ENCODE data around the gene CCDC85C. TPM values are rescaled to one million over a fixed set of nuclear protein-coding genes. Genes with fewer than 3 reads are reported as not detected.

Gene CCDC85C
- total RNA-seq, 1 donor from 2014 or later: 1.9 TPM

GRCh38 chr14:99539491-99539890, 64.5 kb downstream of the CCDC85C start:
- no peak overlapping the region for H3K4me3 Mint-ChIP-seq
- ATAC-seq (ENCODE audit: low read depth): no peak
- no peaks in the 10 kb centered on the region for H3K9me3 Mint-ChIP-seq
- H3K27me3 Mint-ChIP-seq: peaks cover 13% of the 10 kb centered on the region
- TF ChIP-seq, protein P1, sequence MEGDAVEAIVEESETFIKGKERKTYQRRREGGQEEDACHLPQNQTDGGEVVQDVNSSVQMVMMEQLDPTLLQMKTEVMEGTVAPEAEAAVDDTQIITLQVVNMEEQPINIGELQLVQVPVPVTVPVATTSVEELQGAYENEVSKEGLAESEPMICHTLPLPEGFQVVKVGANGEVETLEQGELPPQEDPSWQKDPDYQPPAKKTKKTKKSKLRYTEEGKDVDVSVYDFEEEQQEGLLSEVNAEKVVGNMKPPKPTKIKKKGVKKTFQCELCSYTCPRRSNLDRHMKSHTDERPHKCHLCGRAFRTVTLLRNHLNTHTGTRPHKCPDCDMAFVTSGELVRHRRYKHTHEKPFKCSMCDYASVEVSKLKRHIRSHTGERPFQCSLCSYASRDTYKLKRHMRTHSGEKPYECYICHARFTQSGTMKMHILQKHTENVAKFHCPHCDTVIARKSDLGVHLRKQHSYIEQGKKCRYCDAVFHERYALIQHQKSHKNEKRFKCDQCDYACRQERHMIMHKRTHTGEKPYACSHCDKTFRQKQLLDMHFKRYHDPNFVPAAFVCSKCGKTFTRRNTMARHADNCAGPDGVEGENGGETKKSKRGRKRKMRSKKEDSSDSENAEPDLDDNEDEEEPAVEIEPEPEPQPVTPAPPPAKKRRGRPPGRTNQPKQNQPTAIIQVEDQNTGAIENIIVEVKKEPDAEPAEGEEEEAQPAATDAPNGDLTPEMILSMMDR (IDR thresholded peaks at IDR 0.05): no peak
- POLR2A ChIA-PET: interaction anchor here (0.6 to 0.7 kb wide), 3 partner anchors 93 to 235 kb away, joined by 3 to 5 read pairs (median 4); no protein-coding TSS in a partner anchor
- DNase-seq: no peak
- H3K27ac Mint-ChIP-seq: no peak overlapping the region
- CTCF ChIA-PET: no interaction called here
- intact Hi-C loops (cut with micrococcal nuclease): no loop called here
- peaks cover 4% of the 10 kb centered on the region for H3K4me1 Mint-ChIP-seq
- H3K36me3 Mint-ChIP-seq (ENCODE audit: low read depth): no peaks in the 10 kb centered on the region

DNA sequence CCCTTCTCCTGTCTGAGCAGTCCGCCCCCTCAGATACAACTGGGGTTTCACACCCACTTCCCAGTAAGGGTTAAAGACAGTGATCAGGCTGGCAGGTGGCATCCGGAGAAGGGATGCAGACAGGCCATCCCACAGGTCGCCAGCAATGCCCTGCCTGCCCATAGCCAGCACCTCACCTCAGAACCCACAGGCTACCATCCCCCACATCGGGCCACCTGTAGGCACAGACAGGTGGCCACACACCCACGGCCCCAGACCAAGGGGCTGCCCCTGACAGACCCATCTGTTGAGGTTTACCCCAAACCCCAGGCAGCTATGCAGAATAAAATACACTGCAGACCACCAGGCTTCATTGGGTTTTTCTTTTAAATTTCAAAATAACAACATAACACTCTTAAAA, 65.3 kb downstream of the CCDC85C start:
- H3K9me3 Mint-ChIP-seq: no peaks in the 10 kb centered on the region
- ATAC-seq (ENCODE audit: low read depth) (no peak), DNase-seq (no peak)
- peaks cover 4% of the 10 kb centered on the region for H3K4me1 Mint-ChIP-seq
- H3K27me3 Mint-ChIP-seq: peaks cover 13% of the 10 kb centered on the region
- intact Hi-C loops (cut with micrococcal nuclease): no loop called here
- TF ChIP-seq, protein P1 (IDR thresholded peaks at IDR 0.05): no peak
- CTCF ChIA-PET: no interaction called here
- POLR2A ChIA-PET: interaction anchor here (0.7 kb wide), 1 partner anchor 100 kb away, joined by 4 read pairs; no protein-coding TSS in a partner anchor
- H3K27ac Mint-ChIP-seq: no peak overlapping the region
- no peaks in the 10 kb centered on the region for H3K36me3 Mint-ChIP-seq (ENCODE audit: low read depth)
- no peak overlapping the region for H3K4me3 Mint-ChIP-seq

DNA sequence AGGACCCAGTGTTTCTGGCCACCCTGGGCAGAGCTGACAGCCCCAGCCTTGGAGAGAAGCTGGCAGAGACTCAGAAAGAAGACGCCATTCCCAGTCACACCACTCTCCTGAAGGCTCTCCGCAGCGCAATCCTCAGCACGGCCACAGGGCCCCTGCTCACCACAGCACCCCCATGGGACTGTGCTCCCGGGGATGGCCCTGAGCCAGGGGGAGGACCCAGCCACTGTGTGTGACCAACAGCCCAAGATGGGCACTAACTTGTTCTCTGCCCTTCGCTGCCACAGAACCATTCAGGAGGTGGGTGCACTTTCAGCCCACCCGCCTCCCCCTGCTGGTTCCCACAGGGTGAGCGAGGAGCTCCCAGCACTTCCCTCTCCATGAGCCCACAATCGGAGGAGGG, 65.7 kb downstream of the CCDC85C start:
- intact Hi-C loops (cut with micrococcal nuclease): no loop called here
- POLR2A ChIA-PET: no interaction called here
- H3K27ac Mint-ChIP-seq: no peak overlapping the region
- no peak for DNase-seq
- CTCF ChIA-PET: no interaction called here
- no peaks in the 10 kb centered on the region for H3K36me3 Mint-ChIP-seq (ENCODE audit: low read depth)
- no peak overlapping the region for H3K4me3 Mint-ChIP-seq
- no peak for ATAC-seq (ENCODE audit: low read depth)
- H3K4me1 Mint-ChIP-seq: peaks cover 4% of the 10 kb centered on the region
- H3K9me3 Mint-ChIP-seq: no peaks in the 10 kb centered on the region
- peaks cover 13% of the 10 kb centered on the region for H3K27me3 Mint-ChIP-seq
- TF ChIP-seq, protein P1 (IDR thresholded peaks at IDR 0.05): no peak

DNA sequence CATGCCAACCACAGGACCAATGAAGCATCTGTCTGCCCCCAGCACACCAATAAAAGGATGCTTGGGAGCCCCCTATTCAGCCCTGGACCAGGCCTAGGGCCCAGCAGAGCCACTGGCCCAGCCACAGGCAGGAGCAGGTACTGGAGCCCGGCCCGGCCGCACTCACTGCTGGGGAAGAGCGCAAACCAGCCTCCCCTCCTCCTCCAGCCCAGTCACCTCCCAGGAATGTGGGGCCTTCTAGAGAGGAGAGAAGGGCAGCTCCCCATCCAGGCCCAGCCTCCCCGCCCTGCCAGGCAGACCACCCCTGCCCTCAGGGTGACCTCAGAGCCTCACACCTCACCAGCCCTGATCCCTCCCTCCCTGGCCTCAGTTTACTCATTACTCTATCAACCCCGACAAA, 66.6 kb downstream of the CCDC85C start:
- no peak for DNase-seq
- no peaks in the 10 kb centered on the region for H3K36me3 Mint-ChIP-seq (ENCODE audit: low read depth)
- H3K9me3 Mint-ChIP-seq: no peaks in the 10 kb centered on the region

DNA sequence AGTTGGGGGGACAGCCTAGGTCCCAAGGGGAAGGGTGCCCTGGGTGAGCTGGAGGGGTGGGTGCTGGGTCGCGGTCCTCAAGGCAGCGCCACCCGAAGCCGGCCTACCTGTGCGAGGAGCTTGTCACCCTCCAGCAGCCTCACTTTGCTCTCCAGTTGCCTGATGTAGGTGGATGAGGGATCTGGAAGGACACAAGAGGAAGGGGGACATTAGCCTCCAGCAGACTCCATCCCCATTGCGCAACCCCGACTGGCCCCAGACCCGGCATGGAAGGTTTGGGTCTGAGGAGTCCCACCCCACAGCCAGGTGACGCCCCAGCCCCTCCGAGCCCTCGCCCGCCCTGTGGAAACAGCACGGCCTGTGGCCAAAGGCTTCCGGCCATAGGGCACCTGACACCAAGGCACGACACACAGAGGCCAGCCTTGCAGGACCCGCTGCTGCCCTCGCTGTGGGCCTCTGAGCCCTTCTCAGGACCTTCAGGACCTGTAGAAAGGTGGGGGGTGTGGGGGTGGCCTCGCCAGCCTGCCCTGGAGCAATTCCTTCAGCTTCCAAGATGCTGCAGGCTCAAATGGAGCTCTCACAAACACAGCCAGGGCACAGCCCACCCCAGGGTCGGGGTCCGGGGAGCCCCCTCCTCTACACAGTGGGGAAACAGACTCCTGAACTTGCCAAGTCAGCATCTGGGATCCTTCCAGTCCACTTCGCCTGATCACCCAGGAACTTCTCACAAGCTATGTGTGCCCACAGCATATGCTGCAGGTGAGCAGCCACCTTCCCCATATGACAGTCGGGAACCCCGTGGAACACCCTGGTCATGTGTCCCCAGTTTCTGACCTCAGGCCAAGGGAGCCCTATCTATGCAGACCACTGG, 67.9 kb downstream of the CCDC85C start:
- no peak overlapping the region for H3K4me3 Mint-ChIP-seq
- no peaks in the 10 kb centered on the region for H3K9me3 Mint-ChIP-seq
- no peaks in the 10 kb centered on the region for H3K4me1 Mint-ChIP-seq
- ATAC-seq (ENCODE audit: low read depth) (no peak), DNase-seq (no peak)
- POLR2A ChIA-PET: interaction anchor here (0.7 kb wide), 1 partner anchor 346 kb away, joined by 4 read pairs; no protein-coding TSS in a partner anchor
- H3K27ac Mint-ChIP-seq: no peak overlapping the region
- CTCF ChIA-PET: no interaction called here
- intact Hi-C loops (cut with micrococcal nuclease): no loop called here
- H3K27me3 Mint-ChIP-seq: peaks cover 13% of the 10 kb centered on the region
- H3K36me3 Mint-ChIP-seq (ENCODE audit: low read depth): no peaks in the 10 kb centered on the region
- TF ChIP-seq, protein P1 (IDR thresholded peaks at IDR 0.05): no peak

More for the DNA sequence above, 66.6 kb downstream of the CCDC85C start:
- ChIA-PET CTCF (no interaction called here), POLR2A (no interaction called here)
- H3K27me3 Mint-ChIP-seq: peaks cover 13% of the 10 kb centered on the region
- H3K4me3 Mint-ChIP-seq: no peak overlapping the region
- intact Hi-C loops (cut with micrococcal nuclease): no loop called here
- no peak overlapping the region for H3K27ac Mint-ChIP-seq
- ATAC-seq (ENCODE audit: low read depth): no peak
- TF ChIP-seq, protein P1 (IDR thresholded peaks at IDR 0.05): no peak
- H3K4me1 Mint-ChIP-seq: peaks cover 4% of the 10 kb centered on the region

All from activated B cell treated with CpG ODN at 0.5 μM for 24 hours (primary cell).